ENCODE results near the gene ACP5.

Gene ACP5

GRCh38 chr19:11547929-11548700 lies 29.3 kb downstream of the ACP5 start:
- DNase-seq (ENCODE audit: low spot score): no peak

GRCh38 chr19:11541238-11541637 lies 36.2 kb downstream of the ACP5 start:
- no peak for DNase-seq (ENCODE audit: low spot score)

- DNase-seq (ENCODE audit: low spot score): no peak
Measured at GRCh38 chr19:11540645-11541044, 36.8 kb downstream of the ACP5 start.

GRCh38 chr19:11539495-11540365 lies 37.7 kb downstream of the ACP5 start:
- peak; percentile 68 for DNase-seq (ENCODE audit: low spot score)

- DNase-seq (ENCODE audit: low spot score): no peak
Measured at GRCh38 chr19:11538232-11539036, 39.0 kb downstream of the ACP5 start, which contains the start of gene CNN1. CNN1 (plus strand) TSS chr19:11538851; CDS start chr19:11538928, 77 bp downstream.

GRCh38 chr19:11535792-11536595 lies 41.5 kb downstream of the ACP5 start:
- DNase-seq (ENCODE audit: low spot score): peak; percentile 99

- DNase-seq (ENCODE audit: low spot score): no peak
Measured at GRCh38 chr19:11534948-11535347, 42.5 kb downstream of the ACP5 start.

GRCh38 chr19:11534538-11534937 lies 42.9 kb downstream of the ACP5 start:
- no peak for DNase-seq (ENCODE audit: low spot score)

- DNase-seq (ENCODE audit: low spot score): peak; percentile 91
Measured at GRCh38 chr19:11530432-11530831, 47.0 kb downstream of the ACP5 start.

- peak; percentile 94 for DNase-seq (ENCODE audit: low spot score)
Measured at GRCh38 chr19:11528551-11529341, 48.7 kb downstream of the ACP5 start, which contains the start of gene ECSIT. ECSIT (minus strand) TSS chr19:11529134; CDS start chr19:11519170, 9,964 bp downstream.
